MM.1S (cell line): Measurements from ENCODE around the gene PLAAT3.
"Not testable (repeated sequence)": the region's sequence is repeated elsewhere in the genome, so short reads cannot be mapped to it uniquely, and the experiment has no call there.

Experiments
- EZH2 ChIP-seq: fragments of 300-600 bp; sonication (generic); optimal IDR thresholded peaks from 2 replicates; pipeline ENCODE3; 2017; ENCODE audit warnings: low read depth, mild to moderate bottlenecking, antibody characterized with exemption, low read length, mixed read lengths
- EZH2phosphoT487 ChIP-seq: fragments of 300-600 bp; sonication (generic); IDR thresholded peaks from 2 replicates; pipeline ENCODE4 v1.6.1; 2018; ENCODE audit warnings: antibody characterized with exemption, low read length
- TF ChIP-seq, protein P1 (sequence below): fragments of 300-600 bp; sonication (generic); IDR thresholded peaks from 2 replicates; pipeline ENCODE4 v1.5.1; 2016; ENCODE audit warnings: antibody characterized with exemption, low read length, mixed read lengths

DNA sequence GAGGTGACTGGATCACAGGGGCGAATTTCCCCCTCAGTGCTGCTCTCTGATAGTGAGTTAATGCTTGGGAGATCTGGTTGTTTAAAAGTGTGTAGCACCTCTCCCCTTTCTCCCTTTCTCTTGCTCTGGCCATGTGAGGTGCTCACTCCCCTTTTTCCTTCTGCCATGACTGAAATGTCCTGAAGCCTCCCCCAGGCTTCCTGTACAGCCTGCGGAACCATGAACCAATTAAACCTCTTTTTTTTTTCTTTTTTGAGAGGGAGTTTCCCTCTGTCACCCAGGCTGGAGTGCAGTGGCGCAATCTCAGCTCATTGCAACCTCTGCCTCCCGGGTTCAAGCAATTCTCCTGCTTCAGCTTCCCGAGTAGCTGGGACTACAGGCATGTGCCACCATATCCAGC is 3.5 kb upstream of the PLAAT3 start:
- TF ChIP-seq, protein P1, sequence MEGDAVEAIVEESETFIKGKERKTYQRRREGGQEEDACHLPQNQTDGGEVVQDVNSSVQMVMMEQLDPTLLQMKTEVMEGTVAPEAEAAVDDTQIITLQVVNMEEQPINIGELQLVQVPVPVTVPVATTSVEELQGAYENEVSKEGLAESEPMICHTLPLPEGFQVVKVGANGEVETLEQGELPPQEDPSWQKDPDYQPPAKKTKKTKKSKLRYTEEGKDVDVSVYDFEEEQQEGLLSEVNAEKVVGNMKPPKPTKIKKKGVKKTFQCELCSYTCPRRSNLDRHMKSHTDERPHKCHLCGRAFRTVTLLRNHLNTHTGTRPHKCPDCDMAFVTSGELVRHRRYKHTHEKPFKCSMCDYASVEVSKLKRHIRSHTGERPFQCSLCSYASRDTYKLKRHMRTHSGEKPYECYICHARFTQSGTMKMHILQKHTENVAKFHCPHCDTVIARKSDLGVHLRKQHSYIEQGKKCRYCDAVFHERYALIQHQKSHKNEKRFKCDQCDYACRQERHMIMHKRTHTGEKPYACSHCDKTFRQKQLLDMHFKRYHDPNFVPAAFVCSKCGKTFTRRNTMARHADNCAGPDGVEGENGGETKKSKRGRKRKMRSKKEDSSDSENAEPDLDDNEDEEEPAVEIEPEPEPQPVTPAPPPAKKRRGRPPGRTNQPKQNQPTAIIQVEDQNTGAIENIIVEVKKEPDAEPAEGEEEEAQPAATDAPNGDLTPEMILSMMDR, result not testable (repeated sequence)
- TF ChIP-seq EZH2, EZH2phosphoT487: not testable (repeated sequence)
